Right ventricle myocardium inferior (tissue), 1 donor: ENCODE measurements around the gene LY86. TPM values are rescaled to one million over a fixed set of nuclear protein-coding genes. Genes with fewer than 3 reads are reported as not detected.

Source experiments
- ATAC-seq: fragments of 200-7000 bp; cut with Tn5 transposase; one replicate; pipeline ENCODE4 v1.9.1; 2020; ENCODE audit warnings: mild to moderate bottlenecking, moderate library complexity
- DNase-seq: peaks from one replicate; pipeline ENCODE4 v3.0.0; 2021; ENCODE audit errors: missing footprints
- intact Hi-C: fragments of 100-400 bp; cut with DNase I; formaldehyde crosslinking; loops from one replicate; pipeline ENCODE4 v1.11.0; 2022
- long read RNA-seq: library from polyadenylated mRNA; unstranded; transcript quantifications from one replicate; pipeline ENCODE4 v2.0.0, GENCODE V29; 2021
- total RNA-seq: library from RNA; stranded (reverse); fragmentation: NEBNext Ultra II Directional; extraction: Animal tissue kit (Norgen Biotek cat#: 25700); gene quantifications from one replicate; pipeline ENCODE4 v1.2.1, GENCODE V29; 2021
- donor health status: DM: no; HTN: yes; CAD: no; lungs with severe emphysema.

Gene LY86
- 1.1 TPM for total RNA-seq
- long read RNA-seq, result 0 reads

DNA sequence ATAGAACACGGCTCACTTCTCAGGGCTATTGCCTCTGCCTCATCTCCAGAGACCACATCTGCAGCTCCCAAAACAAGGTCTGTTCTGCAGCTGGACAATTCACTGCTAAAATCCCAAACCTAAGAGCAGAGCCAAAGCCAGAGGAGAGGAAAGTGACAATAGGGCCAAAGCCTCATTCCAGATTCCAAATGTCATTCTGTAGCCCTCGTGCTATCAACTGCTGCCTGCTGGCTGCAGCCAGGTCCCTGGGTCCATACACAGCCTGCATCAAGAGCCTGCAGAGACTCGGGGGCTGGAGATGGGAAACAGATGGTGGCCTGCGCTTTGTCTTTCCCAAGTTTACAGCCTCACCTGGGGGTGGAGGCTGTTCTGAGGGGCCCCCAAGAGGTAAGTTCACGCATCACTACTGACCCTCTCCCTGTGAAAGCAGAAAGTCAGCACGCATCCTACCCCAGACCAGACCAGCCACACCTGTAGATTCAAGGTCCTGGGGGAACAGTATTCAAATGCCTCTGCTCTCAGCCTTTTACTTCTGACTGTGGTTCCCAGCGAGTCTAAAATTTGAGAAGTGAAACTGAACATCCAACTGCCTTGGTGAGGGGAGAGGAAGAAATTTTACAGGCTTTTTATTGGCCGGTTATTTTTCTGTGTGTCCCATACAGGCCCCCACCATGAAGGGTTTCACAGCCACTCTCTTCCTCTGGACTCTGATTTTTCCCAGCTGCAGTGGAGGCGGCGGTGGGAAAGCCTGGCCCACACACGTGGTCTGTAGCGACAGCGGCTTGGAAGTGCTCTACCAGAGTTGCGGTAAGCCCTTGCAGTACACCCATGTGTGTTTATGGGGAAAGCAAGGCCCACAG, at the start of gene LY86:
TSS of gene LY86 (plus strand) at position 657 of the 860 bp plus-strand sequence. CDS start at position 672, 15 bp downstream.
- no peak for DNase-seq
- ATAC-seq, result peak; percentile 63
- intact Hi-C loops, result no loop called here

DNA sequence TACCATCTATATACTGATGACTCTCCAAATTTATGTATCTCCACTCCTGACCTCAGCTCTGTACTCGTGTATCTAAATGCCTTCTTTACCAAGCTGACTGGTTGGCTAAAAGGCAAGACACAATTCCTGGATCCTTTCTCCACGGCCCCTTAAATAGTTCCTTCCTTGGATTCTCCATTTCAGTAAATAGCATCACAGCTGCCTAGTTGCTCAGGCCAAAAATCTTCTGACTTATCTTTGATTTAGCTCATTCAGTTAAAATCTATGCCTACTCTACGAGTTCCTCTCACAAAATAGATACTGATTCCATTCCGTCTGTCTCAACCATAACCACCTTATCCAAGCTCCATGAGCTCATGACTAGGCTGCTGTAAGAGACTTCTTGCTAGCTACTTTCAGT, 49.5 kb upstream of the LY86 start:
- ATAC-seq, result no peak

DNA sequence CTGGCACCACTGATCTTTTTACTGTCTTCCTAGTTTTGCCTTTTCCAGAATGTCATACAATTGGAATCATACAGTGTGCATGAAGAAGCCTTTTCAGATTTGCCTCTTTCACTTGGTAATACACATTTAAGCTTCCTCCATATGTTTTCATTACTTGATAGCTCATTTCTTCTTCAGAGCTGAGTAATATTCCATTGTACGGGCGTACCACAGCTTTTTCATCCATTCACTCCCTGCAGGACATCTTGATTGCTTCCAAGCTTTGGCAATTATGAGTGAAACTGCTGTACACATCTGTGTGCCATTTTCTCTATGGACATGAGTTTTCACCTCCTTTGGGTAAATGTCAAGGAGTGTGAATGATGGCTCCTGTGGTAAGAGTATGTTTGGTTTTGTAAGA, 46.2 kb upstream of the LY86 start:
- DNase-seq (no peak), ATAC-seq (no peak)
- intact Hi-C loops, result loop anchor here (5.0 kb wide), 1 partner anchor 315 kb away; no protein-coding TSS in a partner anchor

More for the DNA sequence above, 49.5 kb upstream of the LY86 start:
- no peak for DNase-seq
- intact Hi-C loops, result no loop called here

DNA sequence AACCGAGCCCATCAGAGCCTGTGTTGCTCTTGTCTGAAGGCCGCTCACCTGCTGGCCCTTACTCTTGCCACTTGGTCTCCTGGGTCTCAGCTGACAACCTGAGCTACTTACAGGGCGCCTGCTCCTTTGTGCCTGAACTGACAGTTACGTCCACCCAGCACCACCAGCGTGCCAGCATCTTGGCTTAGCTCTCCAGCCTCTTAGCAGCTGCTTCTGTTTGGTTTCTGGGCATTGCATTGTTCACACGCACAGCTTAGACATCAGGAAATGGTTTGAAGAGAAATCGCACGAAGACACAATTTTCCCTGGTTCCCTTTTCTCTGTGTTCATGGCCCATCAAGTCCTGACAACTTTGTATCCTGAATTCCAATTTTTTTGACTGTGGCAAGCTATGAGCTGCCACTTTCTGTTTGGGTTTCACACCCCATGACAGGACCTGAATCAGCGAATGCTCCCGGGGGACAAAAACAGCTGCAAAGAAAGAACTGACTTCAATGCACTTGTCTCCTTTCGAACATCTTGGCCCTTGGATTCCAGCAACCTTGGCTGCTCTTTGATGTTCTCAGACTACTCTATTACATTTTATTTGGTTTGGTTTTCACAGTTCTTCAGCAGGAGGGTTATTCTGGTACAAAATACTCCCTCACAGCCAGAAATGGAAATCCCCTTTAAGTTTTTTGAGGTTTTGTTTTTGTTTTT, 45.2 kb upstream of the LY86 start:
- ATAC-seq (no peak), DNase-seq (no peak)
- intact Hi-C loops, result loop anchor here (5.0 kb wide), 1 partner anchor 316 kb away; no protein-coding TSS in a partner anchor

DNA sequence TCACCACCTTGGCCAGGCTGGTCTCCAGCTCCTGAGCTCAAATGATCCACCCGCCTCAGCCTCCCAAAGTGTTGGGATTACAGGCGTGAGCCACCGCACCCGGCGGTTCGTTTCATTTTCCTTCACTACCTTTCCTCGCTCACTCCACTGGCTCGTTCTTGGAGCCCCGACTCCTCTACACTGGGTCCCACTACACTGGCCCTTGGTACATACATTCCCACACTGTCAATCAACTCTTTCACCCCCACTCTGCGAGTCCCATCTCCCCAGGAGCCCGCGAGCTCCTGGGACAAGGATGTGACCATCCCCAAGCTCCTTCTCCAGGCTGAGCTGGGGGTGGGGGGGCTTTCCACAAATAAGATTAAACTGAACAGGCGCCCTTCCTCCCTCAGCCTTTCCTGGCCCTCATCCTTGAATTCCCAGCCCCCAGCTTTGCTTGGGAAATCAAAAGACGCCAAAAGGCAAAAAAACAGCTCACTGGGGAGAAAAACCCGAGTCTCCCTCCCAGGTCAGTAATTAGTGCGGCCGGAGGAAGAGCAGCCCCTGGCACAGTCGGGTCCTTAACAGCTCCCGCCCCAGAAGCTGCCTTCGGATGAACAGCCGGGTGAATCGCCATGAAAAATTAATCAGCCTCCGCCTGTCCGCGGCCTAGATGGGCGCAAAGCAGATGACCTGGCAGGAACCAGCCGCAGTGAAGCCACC, 42.8 kb upstream of the LY86 start:
- ATAC-seq, result no peak
- intact Hi-C loops, result no loop called here
- DNase-seq, result no peak

DNA sequence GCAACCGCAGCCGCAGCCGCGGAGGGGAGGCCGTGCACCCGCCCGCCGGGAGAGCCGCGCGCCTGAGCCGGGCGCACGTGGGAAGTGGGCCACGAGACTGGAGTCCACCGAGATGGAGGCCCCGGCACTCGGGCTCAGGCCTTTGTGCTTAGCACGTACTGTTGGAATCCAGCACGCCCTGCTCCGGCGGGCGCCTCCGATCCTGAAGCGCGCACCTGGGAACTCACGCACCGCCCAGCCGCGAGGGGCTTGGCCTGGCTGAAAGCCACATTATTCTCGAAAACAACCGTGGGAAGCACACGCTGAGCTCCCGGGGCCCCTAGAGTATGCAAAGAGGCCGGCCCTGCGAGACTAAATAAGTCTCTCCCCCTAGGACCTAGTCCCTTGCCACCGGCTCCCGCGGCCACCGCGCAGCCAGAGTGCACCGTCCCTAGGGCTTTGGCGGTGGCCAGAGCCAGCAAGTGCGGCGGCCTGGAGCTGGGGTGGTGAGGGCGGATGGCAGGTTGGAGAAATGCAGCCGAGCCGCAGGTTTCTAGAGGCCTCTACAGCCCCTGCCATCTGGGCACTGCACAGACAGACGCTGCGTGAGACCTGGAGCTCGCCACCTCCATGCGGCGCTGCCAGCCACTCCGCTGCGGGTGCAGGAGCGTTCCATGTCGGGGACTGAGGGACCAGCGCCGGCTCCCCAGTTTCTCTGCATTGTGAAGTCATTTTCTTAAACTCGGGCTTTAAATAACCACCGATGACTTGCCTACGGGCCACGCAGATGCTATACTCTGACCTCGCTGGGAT, 42.0 kb upstream of the LY86 start:
- DNase-seq, result peak; percentile 80
- ATAC-seq, result peak; percentile 66
- intact Hi-C loops, result loop anchor here (1.0 kb wide), 1 partner anchor 489 kb away; no protein-coding TSS in a partner anchor

DNA sequence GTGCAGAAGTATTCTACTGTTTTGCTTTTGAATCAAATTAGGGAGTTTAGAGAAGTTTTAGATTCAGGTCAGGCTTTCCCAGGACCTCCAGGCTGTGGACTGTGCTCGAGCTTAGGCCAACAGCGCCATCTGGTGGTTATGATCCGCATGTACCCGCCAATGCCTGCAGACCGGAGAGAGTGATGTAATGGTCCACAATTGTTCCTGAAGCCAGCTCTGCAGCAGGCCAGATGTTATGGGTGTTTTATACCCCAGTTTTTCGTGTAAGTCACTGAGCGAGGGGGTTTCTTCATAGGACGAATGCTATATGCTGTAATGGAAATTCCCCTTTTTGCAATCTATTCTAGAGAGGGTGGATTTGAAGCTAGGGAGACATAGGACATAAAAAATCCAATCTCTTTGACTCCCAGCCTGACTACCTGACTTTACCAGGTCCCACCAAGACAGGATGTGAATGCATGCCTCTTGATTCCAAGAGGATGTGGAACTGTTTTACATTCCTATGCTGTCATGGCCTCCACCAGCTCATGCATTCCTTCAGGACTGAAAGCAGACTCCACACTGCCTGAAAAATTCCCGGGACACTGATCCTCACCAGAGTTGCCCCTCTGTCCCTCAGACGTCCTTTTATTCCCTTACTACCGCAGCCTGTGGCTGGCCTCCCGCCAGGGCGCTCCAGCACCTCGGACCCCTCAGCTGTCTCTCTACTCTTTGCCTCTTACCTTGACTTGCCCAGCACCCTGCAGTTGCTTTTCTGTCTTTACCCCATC, 41.2 kb upstream of the LY86 start:
- ATAC-seq, result peak; percentile 97
- peak; percentile 86 for DNase-seq
- intact Hi-C loops, result loop anchor here (1.0 kb wide), 1 partner anchor 490 kb away; no protein-coding TSS in a partner anchor

DNA sequence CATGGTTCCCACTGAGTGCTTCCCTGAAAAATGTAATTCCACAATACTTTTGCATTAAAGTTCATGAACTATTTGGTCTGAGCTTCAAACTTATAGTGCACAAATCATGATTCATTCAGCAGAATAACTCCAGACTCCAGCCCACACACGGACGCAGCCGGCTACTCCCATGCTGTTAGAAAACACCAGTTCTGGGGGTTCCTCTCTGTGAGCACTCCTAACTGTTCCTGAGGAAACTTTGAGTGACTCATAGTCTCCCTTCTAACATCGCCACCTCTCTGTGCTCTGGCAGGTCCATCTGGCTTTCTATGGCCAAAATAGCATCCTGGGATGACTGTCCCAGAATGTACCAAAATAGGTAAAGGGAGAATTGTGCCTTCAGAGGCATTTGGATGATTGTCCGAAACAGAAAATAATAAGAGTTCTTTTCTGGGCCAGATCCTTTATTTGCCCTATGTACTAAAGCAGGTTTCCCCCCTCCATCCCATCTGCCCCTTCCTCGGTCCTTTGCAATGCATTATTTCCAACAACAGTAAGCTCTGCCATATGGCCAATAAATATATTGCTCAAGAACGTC, 32.3 kb upstream of the LY86 start:
- DNase-seq (no peak), ATAC-seq (no peak)
- intact Hi-C loops, result loop anchor here (5.0 to 10.0 kb wide), 2 partner anchors 106 to 689 kb away; no protein-coding TSS in a partner anchor

DNA sequence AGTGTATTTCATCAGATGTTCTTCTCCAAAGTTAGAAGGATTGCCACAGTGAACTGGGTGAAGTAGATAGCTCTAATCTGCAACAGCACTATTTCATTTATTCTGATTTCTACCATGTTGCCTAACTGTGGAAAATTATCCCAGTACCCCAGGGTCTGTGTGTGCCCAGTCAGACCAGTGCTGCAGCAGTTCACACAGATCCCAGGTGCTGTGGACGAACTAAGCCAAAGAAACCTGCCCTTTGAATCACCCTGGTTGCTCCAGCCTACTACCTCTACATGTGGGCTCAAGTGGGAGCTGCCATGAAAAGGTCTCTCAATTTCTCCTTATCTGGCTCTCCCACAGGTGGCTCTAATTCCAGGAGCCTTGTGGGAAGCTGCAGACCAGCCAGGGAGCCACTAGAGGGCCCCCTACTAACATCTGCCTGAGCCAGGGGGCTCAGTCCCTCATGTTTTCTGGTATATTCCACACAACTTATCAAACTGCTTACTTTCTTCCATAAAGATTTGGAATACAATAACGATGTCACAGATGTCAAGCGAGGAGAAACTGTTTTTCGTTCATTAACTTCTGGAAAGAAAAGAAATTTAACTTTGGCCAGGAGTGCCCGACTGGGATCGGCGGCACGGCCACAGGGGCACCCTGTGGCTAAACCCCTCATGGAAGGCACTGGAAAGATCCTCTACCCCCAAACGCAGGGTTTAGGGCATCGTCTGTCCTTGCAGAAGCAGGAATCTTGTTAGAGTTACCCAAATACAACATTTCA, 31.6 kb upstream of the LY86 start:
- DNase-seq, result no peak
- intact Hi-C loops, result loop anchor here (5.0 to 10.0 kb wide), 2 partner anchors 105 to 688 kb away; no protein-coding TSS in a partner anchor
- peak; percentile 74 for ATAC-seq

DNA sequence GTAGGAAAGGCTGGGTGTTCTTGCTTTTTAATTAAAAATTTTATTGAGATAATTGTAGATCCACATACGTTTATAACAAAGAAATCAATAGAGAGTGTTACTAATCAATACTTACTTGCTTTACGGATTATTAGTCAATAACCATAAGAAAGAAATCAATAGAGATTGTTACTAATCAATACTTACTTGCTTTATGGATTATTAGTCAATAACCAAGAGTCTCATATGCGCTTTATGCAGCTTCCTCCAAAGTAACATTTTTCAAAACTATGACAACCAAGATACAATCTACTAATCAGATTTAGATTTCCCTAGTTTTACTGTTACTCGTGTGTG, 31.0 kb upstream of the LY86 start:
- DNase-seq (no peak), ATAC-seq (no peak)
- intact Hi-C loops, result loop anchor here (5.0 to 10.0 kb wide), 2 partner anchors 105 to 687 kb away; no protein-coding TSS in a partner anchor

DNA sequence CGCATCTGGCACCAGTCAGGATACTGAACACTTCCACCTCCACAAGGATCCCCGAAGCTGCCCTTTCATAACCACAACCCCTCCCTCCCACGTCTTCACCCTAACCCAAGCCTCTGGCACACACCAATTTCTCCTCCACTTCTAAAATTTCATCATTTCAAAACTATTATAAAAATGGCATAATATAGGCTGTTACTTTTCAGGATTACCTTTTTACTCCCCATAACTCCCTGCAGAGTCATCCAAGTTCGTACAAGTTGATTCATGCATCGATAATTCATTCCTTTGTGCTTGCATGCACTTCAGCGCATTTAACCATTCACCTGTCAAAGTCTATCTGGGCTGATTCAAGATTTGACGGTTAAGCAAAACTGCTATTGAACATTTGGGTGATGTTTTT, 30.6 kb upstream of the LY86 start:
- ATAC-seq, result no peak
- intact Hi-C loops, result loop anchor here (5.0 to 10.0 kb wide), 2 partner anchors 104 to 687 kb away; no protein-coding TSS in a partner anchor

DNA sequence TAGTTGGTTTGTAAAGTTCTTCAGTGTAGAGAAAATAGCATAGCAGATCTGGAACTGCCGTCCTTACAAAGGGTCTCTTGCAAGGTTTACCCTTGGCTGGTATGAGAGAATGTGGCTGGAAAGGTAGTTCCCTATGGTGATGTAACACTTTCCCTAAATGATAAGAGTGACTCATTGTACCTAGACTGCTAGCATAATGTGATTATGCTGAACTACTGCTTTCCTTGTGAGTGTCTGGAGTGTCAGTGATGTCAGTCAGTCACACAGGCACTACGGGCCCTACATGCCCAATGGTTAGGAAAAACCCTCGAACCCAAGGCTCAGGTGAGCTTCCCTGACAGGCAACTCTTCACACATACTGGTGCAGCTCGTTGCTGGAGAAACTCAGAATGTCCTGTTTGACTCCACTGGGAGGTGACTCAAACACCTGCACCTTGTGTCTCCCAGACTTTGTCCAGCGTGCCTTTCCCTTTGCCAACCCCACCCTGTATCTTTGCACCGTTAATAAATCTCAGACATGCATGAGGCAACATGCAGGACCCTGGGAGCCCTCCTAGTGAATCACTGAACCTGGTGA, 28.4 kb upstream of the LY86 start:
- intact Hi-C loops, result loop anchor here (5.0 to 10.0 kb wide), 2 partner anchors 102 to 685 kb away; no protein-coding TSS in a partner anchor
- ATAC-seq, result no peak
- no peak for DNase-seq

More for the DNA sequence above, 30.6 kb upstream of the LY86 start:
- DNase-seq, result no peak

DNA sequence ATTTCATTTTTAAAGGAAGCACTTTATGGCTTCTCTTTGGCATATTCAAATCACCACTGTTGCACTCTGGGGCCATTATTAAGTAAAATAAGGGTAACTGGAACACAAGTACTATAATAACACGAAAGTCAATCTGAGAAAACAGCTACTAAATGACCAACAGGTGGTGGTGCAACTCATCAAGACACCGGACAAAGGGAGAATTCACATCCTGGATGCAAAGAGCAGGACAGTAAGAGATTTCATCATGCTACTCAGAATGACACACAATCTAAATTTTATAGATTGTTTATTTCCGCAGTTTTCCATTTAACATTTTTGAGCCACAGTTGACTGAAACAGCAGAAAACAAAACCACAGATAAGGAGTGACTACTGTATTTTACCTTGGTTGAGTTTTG, 27.6 kb upstream of the LY86 start:
- no peak for ATAC-seq

DNA sequence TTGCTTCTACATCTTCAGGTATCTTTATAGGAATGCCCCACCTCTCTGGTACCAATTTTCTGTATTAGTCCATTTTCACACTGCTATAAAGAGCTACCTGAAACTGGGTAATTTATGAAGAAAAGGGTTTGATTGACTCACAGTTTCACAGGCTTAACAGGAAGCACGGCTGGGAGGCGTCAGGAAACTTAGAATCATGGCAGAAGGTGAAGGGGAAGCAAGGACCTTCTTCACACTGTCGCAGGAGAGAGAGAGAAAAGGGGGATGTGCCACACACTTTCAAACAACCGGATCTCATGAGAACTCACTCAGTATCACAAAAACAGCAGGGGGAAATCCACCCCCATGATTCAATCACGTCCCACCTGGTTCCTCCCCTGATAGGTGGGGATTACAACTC, 24.4 kb upstream of the LY86 start:
- no peak for DNase-seq
- intact Hi-C loops, result no loop called here
- no peak for ATAC-seq

More for the DNA sequence above, 27.6 kb upstream of the LY86 start:
- intact Hi-C loops, result no loop called here
- DNase-seq, result no peak

DNA sequence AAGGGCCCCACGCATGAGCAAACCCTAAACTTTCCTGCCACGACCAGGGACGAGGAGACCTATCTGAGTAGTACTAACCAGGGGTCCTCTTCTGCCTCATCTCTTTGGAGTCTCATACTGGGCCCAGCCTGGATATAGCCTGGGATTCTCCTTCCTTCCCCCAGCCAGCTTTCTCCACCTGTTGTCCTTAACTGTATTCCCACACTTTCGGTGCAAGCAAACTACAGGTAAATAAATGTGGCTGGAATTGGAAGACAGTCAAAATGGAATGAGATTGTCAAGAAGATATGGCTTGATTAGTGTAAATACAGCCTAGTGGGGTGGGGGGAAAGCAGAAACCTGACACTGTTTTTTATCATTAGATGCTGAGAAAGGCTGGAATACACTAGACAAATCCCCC, 23.5 kb upstream of the LY86 start:
- no peak for ATAC-seq
- intact Hi-C loops, result no loop called here

DNA sequence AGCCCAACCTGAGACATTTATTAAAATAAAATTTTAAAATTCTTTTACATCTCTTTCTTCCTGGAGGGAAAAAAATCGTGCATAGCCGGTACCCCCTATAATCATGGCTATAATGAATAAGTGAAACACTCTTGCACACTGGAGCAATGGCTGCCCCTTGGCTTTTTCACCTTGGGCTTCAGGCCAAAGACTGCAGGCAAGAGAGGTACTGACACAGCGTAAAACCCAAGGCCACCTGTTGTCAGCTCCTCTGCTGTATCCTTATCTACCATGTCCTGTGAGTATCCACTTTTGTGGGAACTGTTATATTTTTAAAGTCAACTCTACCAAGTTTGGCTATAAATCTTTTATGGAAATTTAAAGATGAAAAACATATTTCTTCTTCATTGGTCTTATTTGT, 23.0 kb upstream of the LY86 start:
- DNase-seq, result no peak
- intact Hi-C loops, result no loop called here
- ATAC-seq, result no peak

More for the DNA sequence above, 23.5 kb upstream of the LY86 start:
- no peak for DNase-seq
